HepG2 (cell line): Measurements from ENCODE around the gene STUM. TPM values are rescaled to one million over a fixed set of nuclear protein-coding genes. Genes with fewer than 3 reads are reported as not detected.

ENCODE experiments used
- ATAC-seq: fragments of 200-7000 bp; cut with Tn5 transposase; 3 replicates; pipeline ENCODE4 v1.9.1; 2020; ENCODE audit warnings: mild to moderate bottlenecking, moderate library complexity
- BruUV-seq: library from RNA; stranded (reverse); fragments of 400-500 nt; replicated peaks from 2 replicates; lab custom pipeline; 2021; lab: Mats Ljungman, UMichigan
- CTCF ChIA-PET: fragments of 300-600 bp; formaldehyde crosslinking; extraction: SDS; loops from one replicate; lab custom pipeline; 2021; ENCODE audit warnings: low total read pairs, inconsistent platforms, low intra/inter-chr PET ratio; lab: Yijun Ruan, JAX
- POLR2A ChIA-PET: fragments of 350-600 bp; sonication (Branson Sonifier 250); formaldehyde crosslinking; loops from one replicate; lab custom pipeline; 2020; ENCODE audit warnings: antibody characterized with exemption, inconsistent platforms; lab: Yijun Ruan, JAX
- DNase-seq: peaks from one replicate; pipeline ENCODE4 v3.0.0-alpha.2; 2015; ENCODE audit warnings: low spot score
- FAIRE-seq: peaks from 3 replicates; lab custom pipeline; 2011; peaks lifted over from hg19 to GRCh38; lab: Jason Lieb, UNC
- H2AFZ ChIP-seq: one replicate; pipeline ENCODE4 v1.6.1; 2011; ENCODE audit warnings: low read length, inconsistent platforms
- H3K27ac ChIP-seq: fragments of 300-600 bp; 3 replicates; pipeline ENCODE4 v1.8.0; 2011; ENCODE audit warnings: mixed run types, mild to moderate bottlenecking, mixed read lengths, low read length, inconsistent platforms; ENCODE audit not compliant: insufficient read depth; ENCODE audit errors: extremely low read length
- H3K27me3 ChIP-seq, 2 experiments: fragments of 200-600 bp in 1 of 2; 2 replicates in 1 of 2; 3 replicates in 1 of 2; pipeline versions ENCODE4 v1.6.0 to v1.8.0; 2011; ENCODE audit warnings: low read length in 2 of 2, mild to moderate bottlenecking in 2 of 2, moderate library complexity in 2 of 2, inconsistent platforms in 1 of 2; ENCODE audit not compliant: insufficient read depth in 2 of 2, control insufficient read depth in 1 of 2
- H3K36me3 ChIP-seq, 2 experiments: fragments of 200-600 bp in 1 of 2; replicated peaks in 1 of 2; 2 replicates in 1 of 2; 3 replicates in 1 of 2; pipeline versions ENCODE4 v1.5.1 to v1.8.0; 2011; ENCODE audit warnings: low read length in 2 of 2, inconsistent platforms in 1 of 2; ENCODE audit not compliant: insufficient read depth in 2 of 2, control insufficient read depth in 1 of 2
- H3K4me1 ChIP-seq: 2 replicates; pipeline ENCODE4 v1.5.1; 2012; ENCODE audit warnings: low read length, inconsistent platforms; ENCODE audit not compliant: insufficient read depth
- H3K4me2 ChIP-seq: 2 replicates; pipeline ENCODE4 v1.6.0; 2011; ENCODE audit warnings: low read depth, low read length, inconsistent platforms
- H3K4me3 ChIP-seq, 3 experiments: fragments of 200-600 bp in 1 of 3; sonication (generic), shearing (Covaris generic) in 1 of 3; replicated peaks in 1 of 3; 2 replicates each; pipeline ENCODE4 v1.5.1; 2011 to 2016; ENCODE audit warnings: low read length in 3 of 3, inconsistent platforms in 2 of 3, low read depth in 2 of 3, mild to moderate bottlenecking in 2 of 3, control low read depth in 1 of 3, mixed read lengths in 1 of 3; ENCODE audit not compliant: insufficient read depth in 1 of 3
- H3K79me2 ChIP-seq: one replicate; pipeline ENCODE4 v1.6.1; 2011; ENCODE audit warnings: low read length, inconsistent platforms; ENCODE audit not compliant: insufficient read depth
- H3K9ac ChIP-seq: 2 replicates; pipeline ENCODE4 v1.6.0; 2011; ENCODE audit warnings: mild to moderate bottlenecking, low read depth, low read length, inconsistent platforms; ENCODE audit not compliant: insufficient read depth
- H3K9me3 ChIP-seq: 2 replicates; pipeline ENCODE4 v1.5.1; 2012; ENCODE audit warnings: mild to moderate bottlenecking, low read length
- H4K20me1 ChIP-seq: 2 replicates; pipeline ENCODE4 v1.6.0; 2011; ENCODE audit warnings: inconsistent platforms, mild to moderate bottlenecking, low read length, moderate library complexity; ENCODE audit not compliant: insufficient read depth
- CERS6 ChIP-seq: sonication (generic); formaldehyde crosslinking; IDR thresholded peaks from 2 replicates; pipeline ENCODE4 v1.5.0; 2020; ENCODE audit warnings: missing genetic modification reagents
- FOXM1 ChIP-seq: sonication (generic); formaldehyde crosslinking; IDR thresholded peaks from 2 replicates; pipeline ENCODE4 v1.5.0; 2020; ENCODE audit warnings: missing genetic modification reagents
- LBX2 ChIP-seq: sonication (generic); formaldehyde crosslinking; IDR thresholded peaks from 2 replicates; pipeline ENCODE4 v1.5.0; 2020; ENCODE audit warnings: missing genetic modification reagents, mild to moderate bottlenecking, borderline replicate concordance
- MATR3 ChIP-seq: sonication (generic); formaldehyde crosslinking; IDR thresholded peaks from 2 replicates; pipeline ENCODE4 v1.4.0; 2020; ENCODE audit warnings: missing genetic modification reagents
- POGK ChIP-seq: sonication (generic); formaldehyde crosslinking; conservative IDR thresholded peaks from 2 replicates; pipeline ENCODE4 v1.8.0; 2022; ENCODE audit warnings: mild to moderate bottlenecking, moderate library complexity, missing genetic modification reagents
- RERE ChIP-seq: IDR thresholded peaks from 2 replicates; pipeline ENCODE4 v1.6.1; 2016; ENCODE audit warnings: low read depth, missing genetic modification reagents, missing compliant biosample characterization
- ZNF510 ChIP-seq: sonication (generic); formaldehyde crosslinking; IDR thresholded peaks from 2 replicates; pipeline ENCODE4 v1.4.0; 2020; ENCODE audit warnings: low read depth, mild to moderate bottlenecking, missing genetic modification reagents
- ZNF597 ChIP-seq: sonication (generic); formaldehyde crosslinking; IDR thresholded peaks from 2 replicates; pipeline ENCODE4 v1.5.0; 2020; ENCODE audit warnings: missing genetic modification reagents
- ZNF777 ChIP-seq: sonication (generic); formaldehyde crosslinking; IDR thresholded peaks from 2 replicates; pipeline ENCODE4 v1.4.0; 2020; ENCODE audit warnings: missing genetic modification reagents
- ZNF883 ChIP-seq: sonication (generic); formaldehyde crosslinking; IDR thresholded peaks from 2 replicates; pipeline ENCODE4 v1.5.1; 2020; ENCODE audit warnings: mild to moderate bottlenecking, missing genetic modification reagents; ENCODE audit errors: not compliant biosample characterization
- ZUFSP ChIP-seq: sonication (generic); formaldehyde crosslinking; IDR thresholded peaks from 2 replicates; pipeline ENCODE4 v1.9.0; 2021; ENCODE audit warnings: missing genetic modification reagents, mild to moderate bottlenecking, borderline replicate concordance
- WGBS: methylation state at CpG from one replicate; pipeline ENCODE4 v1.1.6; 2017; ENCODE audit warnings: low lambda C conversion rate; 5-methylcytosine and 5-hydroxymethylcytosine counted together
- in situ Hi-C: cut with HindIII; loops from 2 replicates; pipeline ENCODE4 v1.10.0; 2017; ENCODE audit warnings: low pct_unique_long_range_greater_than_20kb; ENCODE audit not compliant: extremely low pct_ligation_motif_present
- intact Hi-C: fragments of 100-400 bp; cut with micrococcal nuclease; formaldehyde crosslinking; loops from one replicate; pipeline ENCODE4 v1.10.0; 2022; ENCODE audit not compliant: unreplicated experiment
- polyA plus RNA-seq, 8 experiments: library from polyadenylated mRNA; depleted of rRNA in 3 of 8; stranded (reverse) in 7 of 8; unstranded in 1 of 8; fragments of >200 nt; fragmentation: Illumina TruSeq in 4 of 8; extraction: Trizol in 4 of 8; gene quantifications; 2 replicates each; pipeline versions ENCODE4 v1.2.1 to v1.2.3, GENCODE V29; 2011 to 2016; ENCODE audit warnings: low read depth in 4 of 8, missing spikeins in 1 of 8, mixed read lengths in 1 of 8; ENCODE audit not compliant: insufficient read depth in 1 of 8
- total RNA-seq, 5 experiments: library from RNA; depleted of rRNA; stranded (reverse); fragments of >200 nt; fragmentation: Illumina TruSeq; extraction: Trizol; gene quantifications; 2 replicates each; pipeline ENCODE4 v1.2.3, GENCODE V29; 2016; ENCODE audit warnings: low read depth in 1 of 5

STUM gene
- total and polyA plus RNA-seq, 2 of the 13 experiments (the other 11 are each of a cell fraction or from before 2014, with no cell fraction given): not detected

GRCh38 chr1:226633541-226634165 lies 85.1 kb downstream of the STUM start:
- POLR2A ChIA-PET: no interaction called here
- in situ Hi-C loops: loop anchor here (5.0 to 10.0 kb wide), 2 partner anchors 194 to 801 kb away; no protein-coding TSS in a partner anchor
- no peak for DNase-seq
- CTCF ChIA-PET: interaction anchor here (0.7 to 2.1 kb wide), 2 partner anchors 194 to 804 kb away, joined by 5 to 20 read pairs; no protein-coding TSS in a partner anchor
- H3K27ac ChIP-seq: no peak overlapping the region
- peak; percentile 20; the same call in 2 of the 3 replicates for ATAC-seq
- no TSS peak for BruUV-seq
- FAIRE-seq: no peak
- no peaks in the 10 kb centered on the region for H4K20me1 ChIP-seq
- no peaks in the 10 kb centered on the region for H3K9me3 ChIP-seq
- intact Hi-C loops: loop anchor here (2.0 to 10.0 kb wide), 2 partner anchors 31 to 801 kb away; no protein-coding TSS in a partner anchor
- H3K79me2 ChIP-seq: no peaks in the 10 kb centered on the region
- H3K4me3 ChIP-seq: no peak overlapping the region
- H3K4me2 ChIP-seq: no peak overlapping the region
- peaks cover 0 to 58% of the 10 kb centered on the region in 2 experiments; a peak in 4 of 5 replicates for H3K27me3 ChIP-seq
- H3K36me3 ChIP-seq: no peaks in the 10 kb centered on the region
- H3K4me1 ChIP-seq: no peaks in the 10 kb centered on the region
- 27% methylated on average over 3 of the region's 7 CpGs for WGBS
- H2AFZ ChIP-seq: no peak overlapping the region
- no peak overlapping the region for H3K9ac ChIP-seq
- TF ChIP-seq FOXM1 (CRISPR knock-in tag) (no peak), MATR3 (CRISPR knock-in tag) (no peak), CERS6 (no peak), RERE (CRISPR knock-in tag) (no peak), ZNF883 (CRISPR knock-in tag) (no peak), ZNF597 (CRISPR knock-in tag) (no peak), ZNF510 (no peak), ZNF777 (CRISPR knock-in tag) (no peak), ZUFSP (CRISPR knock-in tag) (no peak), LBX2 (CRISPR knock-in tag) (no peak), POGK (CRISPR knock-in tag) (no peak)
